GM18868 (cell line): Measurements from ENCODE around the gene CDH16.
"Not testable (repeated sequence)": the region's sequence is repeated elsewhere in the genome, so short reads cannot be mapped to it uniquely, and the experiment has no call there.

ENCODE experiments used
- ATAC-seq: cut with Tn5 transposase; IDR thresholded peaks from one replicate; pipeline ENCODE4 v1.9.1; 2021; ENCODE audit warnings: mild to moderate bottlenecking, moderate library complexity; ENCODE audit not compliant: unreplicated experiment

The CDH16 gene

GRCh38 chr16:66947302-66948065 is 28.8 kb upstream of the CDH16 start:
- peak; percentile 69 for ATAC-seq

GRCh38 chr16:66946974-66947301 is 28.3 kb upstream of the CDH16 start:
- no peak for ATAC-seq

- ATAC-seq, result no peak
Measured at GRCh38 chr16:66946541-66946940, 27.9 kb upstream of the CDH16 start.

- no peak for ATAC-seq
Measured at GRCh38 chr16:66945939-66946338, 27.3 kb upstream of the CDH16 start.

- not testable (repeated sequence) for ATAC-seq
Measured at GRCh38 chr16:66944971-66945370, 26.3 kb upstream of the CDH16 start.

- no peak for ATAC-seq
Measured at GRCh38 chr16:66944054-66944441, 25.4 kb upstream of the CDH16 start.

GRCh38 chr16:66943426-66944053 is 24.9 kb upstream of the CDH16 start:
- ATAC-seq, result no peak

- no peak for ATAC-seq
Measured at GRCh38 chr16:66942981-66943380, 24.3 kb upstream of the CDH16 start.

GRCh38 chr16:66940236-66940635 is 21.6 kb upstream of the CDH16 start:
- ATAC-seq, result no peak

- ATAC-seq, result no peak
Measured at GRCh38 chr16:66939366-66939765, 20.7 kb upstream of the CDH16 start.

GRCh38 chr16:66937725-66938337 is 19.1 kb upstream of the CDH16 start:
- no peak for ATAC-seq

- ATAC-seq, result no peak
Measured at GRCh38 chr16:66936889-66937554, 18.3 kb upstream of the CDH16 start.

- ATAC-seq, result no peak
Measured at GRCh38 chr16:66936462-66936861, 17.8 kb upstream of the CDH16 start.

- no peak for ATAC-seq
Measured at GRCh38 chr16:66935314-66936011, 16.8 kb upstream of the CDH16 start, which contains the start of gene CES2. Gene CES2, plus strand, starts transcription at chr16:66935516. Its CDS starts 120 bp downstream, at chr16:66935636.

- ATAC-seq, result peak; percentile 12
Measured at GRCh38 chr16:66934839-66935313, 16.2 kb upstream of the CDH16 start.

- peak; percentile 84 for ATAC-seq
Measured at GRCh38 chr16:66934138-66934838, 15.6 kb upstream of the CDH16 start, which contains the start of gene CIAO2B. Gene CIAO2B, minus strand, starts transcription at chr16:66934402. Its CDS starts 38 bp downstream, at chr16:66934364.

GRCh38 chr16:66933776-66934137 is 15.1 kb upstream of the CDH16 start:
- no peak for ATAC-seq

GRCh38 chr16:66932076-66932475 is 13.4 kb upstream of the CDH16 start:
- no peak for ATAC-seq

- no peak for ATAC-seq
Measured at GRCh38 chr16:66931665-66932064, 13.0 kb upstream of the CDH16 start.

- ATAC-seq, result no peak
Measured at GRCh38 chr16:66930189-66930588, 11.5 kb upstream of the CDH16 start.
